SK-N-SH (cell line): ENCODE results near the gene UCHL3.

Experiments used
- EP300 ChIP-seq, 2 experiments: IDR thresholded peaks; 2 replicates each; pipeline versions ENCODE4 v1.4.0 to v1.6.1; 2012; ENCODE audit warnings: borderline replicate concordance in 1 of 2, low read depth in 1 of 2, low read length in 1 of 2
- EZH2phosphoT487 ChIP-seq: fragments of 200-600 bp; sonication (generic); IDR thresholded peaks from 2 replicates; pipeline ENCODE4 v1.6.1; 2017; ENCODE audit warnings: low read depth, mixed run types, mild to moderate bottlenecking, antibody characterized with exemption, moderate library complexity, borderline replicate concordance
- FOXM1 ChIP-seq: IDR thresholded peaks from 2 replicates; pipeline ENCODE4 v1.4.0; 2012; ENCODE audit warnings: low read depth, mild to moderate bottlenecking
- RAD21 ChIP-seq: IDR thresholded peaks from 2 replicates; pipeline ENCODE4 v1.6.1; 2012; ENCODE audit warnings: mild to moderate bottlenecking, low read length
- RFX5 ChIP-seq: IDR thresholded peaks from 2 replicates; pipeline ENCODE4 v1.6.1; 2012; ENCODE audit warnings: mild to moderate bottlenecking, improper control_type of control experiment, low read length
- SIN3A ChIP-seq: IDR thresholded peaks from 2 replicates; pipeline ENCODE4 v1.6.1; 2012; ENCODE audit warnings: low read depth, mild to moderate bottlenecking, low read length, moderate library complexity, borderline replicate concordance
- TF ChIP-seq, protein P1 (sequence below): fragments of 200-600 bp; sonication (generic); IDR thresholded peaks from 2 replicates; pipeline ENCODE4 v1.6.1; 2017; ENCODE audit warnings: antibody characterized with exemption, mild to moderate bottlenecking, moderate library complexity

DNA sequence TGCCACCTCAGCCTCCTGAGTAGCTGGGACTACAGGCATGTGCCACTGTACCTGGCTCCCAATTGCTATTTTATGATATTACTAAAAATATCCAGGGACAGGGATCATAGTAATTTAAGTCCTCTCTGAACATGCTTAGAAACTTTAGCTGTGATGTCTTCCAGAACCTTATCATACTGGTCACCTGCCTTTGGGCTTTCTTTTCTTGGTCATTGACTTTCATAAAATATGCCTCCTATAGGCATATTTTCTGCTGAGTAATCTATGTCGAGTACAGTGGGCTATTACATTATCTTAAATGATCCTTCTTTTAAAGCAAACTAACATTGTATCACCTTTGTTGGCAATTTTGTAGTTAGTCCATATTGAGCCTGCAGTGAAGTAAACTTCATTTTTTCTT lies 6.2 kb downstream of the UCHL3 start:
- TF ChIP-seq, protein P1, sequence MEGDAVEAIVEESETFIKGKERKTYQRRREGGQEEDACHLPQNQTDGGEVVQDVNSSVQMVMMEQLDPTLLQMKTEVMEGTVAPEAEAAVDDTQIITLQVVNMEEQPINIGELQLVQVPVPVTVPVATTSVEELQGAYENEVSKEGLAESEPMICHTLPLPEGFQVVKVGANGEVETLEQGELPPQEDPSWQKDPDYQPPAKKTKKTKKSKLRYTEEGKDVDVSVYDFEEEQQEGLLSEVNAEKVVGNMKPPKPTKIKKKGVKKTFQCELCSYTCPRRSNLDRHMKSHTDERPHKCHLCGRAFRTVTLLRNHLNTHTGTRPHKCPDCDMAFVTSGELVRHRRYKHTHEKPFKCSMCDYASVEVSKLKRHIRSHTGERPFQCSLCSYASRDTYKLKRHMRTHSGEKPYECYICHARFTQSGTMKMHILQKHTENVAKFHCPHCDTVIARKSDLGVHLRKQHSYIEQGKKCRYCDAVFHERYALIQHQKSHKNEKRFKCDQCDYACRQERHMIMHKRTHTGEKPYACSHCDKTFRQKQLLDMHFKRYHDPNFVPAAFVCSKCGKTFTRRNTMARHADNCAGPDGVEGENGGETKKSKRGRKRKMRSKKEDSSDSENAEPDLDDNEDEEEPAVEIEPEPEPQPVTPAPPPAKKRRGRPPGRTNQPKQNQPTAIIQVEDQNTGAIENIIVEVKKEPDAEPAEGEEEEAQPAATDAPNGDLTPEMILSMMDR: no peak
- no peak for TF ChIP-seq SIN3A
- no peak for TF ChIP-seq FOXM1
- TF ChIP-seq EZH2phosphoT487: no peak
- no peak for TF ChIP-seq RAD21
- no peak for TF ChIP-seq EP300 (IDR thresholded peaks at IDR 0.05; ENCODE audit: borderline replicate concordance in 1 of 2, low read depth in 1 of 2, low read length in 1 of 2)
- TF ChIP-seq RFX5: no peak
